Sciatic nerve (tissue), 2 donors: ENCODE measurements around the gene IRF6. TPM values are rescaled to one million over a fixed set of nuclear protein-coding genes. Genes with fewer than 3 reads are reported as not detected.

ENCODE experiments used
- ATAC-seq: fragments of 200-7000 bp; cut with Tn5 transposase; one replicate; pipeline ENCODE4 v1.9.1; 2020; ENCODE audit warnings: mild to moderate bottlenecking, moderate library complexity
- DNase-seq: peaks from one replicate; pipeline ENCODE4 v3.0.0-alpha.2; 2020; ENCODE audit warnings: low spot score
- intact Hi-C: fragments of 100-400 bp; cut with DNase I; formaldehyde crosslinking; loops from one replicate; pipeline ENCODE4 v1.14.2; 2022
- total RNA-seq: library from RNA; stranded (reverse); fragmentation: NEBNext Ultra II Directional; extraction: Animal tissue kit (Norgen Biotek cat#: 25700); gene quantifications from one replicate; pipeline ENCODE4 v1.2.1, GENCODE V29; 2021
- donor health status: DM: no; HTN: no; CAD: no.
- donor health status: DM: no; HTN: no; CAD: no.

Gene IRF6
- total RNA-seq: 1.8 TPM

DNA sequence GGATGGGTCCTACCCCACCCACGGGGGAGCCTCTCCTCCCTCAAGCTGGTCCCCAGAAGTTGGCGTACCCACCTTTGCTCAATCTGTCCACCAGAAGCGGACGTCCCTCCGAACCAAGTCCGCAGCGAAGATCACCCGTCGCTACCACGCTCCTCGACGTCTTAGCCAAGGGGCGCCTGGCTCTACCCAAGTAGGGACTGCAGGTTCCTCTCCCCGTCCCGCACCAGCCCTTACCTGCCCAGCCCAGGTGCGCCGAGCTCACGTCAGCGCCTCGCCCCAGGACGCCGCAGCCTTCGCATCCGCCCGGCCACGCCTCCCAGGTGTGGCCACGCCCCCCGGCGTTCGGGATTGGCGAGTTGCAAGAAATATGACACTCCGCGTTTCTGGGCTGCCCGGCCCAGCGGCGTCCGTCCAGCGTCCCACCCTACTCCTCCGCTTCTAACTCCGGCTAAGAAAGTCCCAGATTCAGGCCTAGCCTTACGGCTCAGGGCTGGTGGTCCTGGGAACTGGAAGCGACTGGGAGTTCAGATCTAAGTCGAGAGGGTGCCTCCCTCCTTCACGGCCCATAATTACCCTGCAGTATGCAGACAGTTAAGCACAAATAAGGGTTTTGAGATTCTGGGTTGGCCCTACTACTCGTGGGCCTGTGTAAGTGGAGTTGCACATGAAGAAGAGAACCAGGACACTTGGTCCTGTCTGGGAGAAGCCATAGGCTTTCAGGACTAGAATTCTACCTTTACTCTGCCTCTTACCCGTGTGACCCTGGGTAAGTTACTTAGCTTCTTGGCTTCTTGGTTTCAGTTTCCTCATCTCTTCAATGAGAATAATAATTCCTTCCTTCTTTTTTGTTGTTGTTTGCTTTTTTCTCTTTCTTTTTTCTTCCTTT lies at the start of gene IRF6:
Gene IRF6 (minus strand): TSS at position 268 of the 886 bp plus-strand sequence. CDS start 4,729 bp downstream, outside the sequence.
- intact Hi-C loops: no loop called here
- peak; percentile 80 for DNase-seq

DNA sequence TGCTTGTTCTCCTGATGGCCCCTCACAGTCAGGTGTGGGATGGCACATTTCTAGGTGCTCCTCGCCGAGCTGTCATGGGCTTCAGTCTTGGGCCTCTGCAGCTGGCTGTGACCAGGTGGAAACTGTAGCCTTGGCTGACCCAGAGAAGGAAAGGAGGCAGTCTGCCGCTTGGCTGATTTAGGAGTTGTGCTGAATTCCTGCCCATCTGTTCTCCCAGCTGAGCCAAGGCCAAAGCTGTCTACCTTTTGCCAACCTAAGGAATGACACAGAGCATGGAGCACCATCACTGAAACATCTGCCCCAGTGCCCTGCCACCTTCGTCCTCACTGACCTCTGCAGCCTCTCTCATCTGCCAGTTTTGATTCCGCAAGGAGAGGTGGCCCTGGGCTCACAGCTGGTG lies 49.7 kb upstream of the IRF6 start:
- no peak for DNase-seq
- intact Hi-C loops: loop anchor here (1.0 kb wide), 1 partner anchor 126 kb away; no protein-coding TSS in a partner anchor
- no peak for ATAC-seq

More for the DNA sequence above, at the start of gene IRF6:
- ATAC-seq: peak; percentile 52

DNA sequence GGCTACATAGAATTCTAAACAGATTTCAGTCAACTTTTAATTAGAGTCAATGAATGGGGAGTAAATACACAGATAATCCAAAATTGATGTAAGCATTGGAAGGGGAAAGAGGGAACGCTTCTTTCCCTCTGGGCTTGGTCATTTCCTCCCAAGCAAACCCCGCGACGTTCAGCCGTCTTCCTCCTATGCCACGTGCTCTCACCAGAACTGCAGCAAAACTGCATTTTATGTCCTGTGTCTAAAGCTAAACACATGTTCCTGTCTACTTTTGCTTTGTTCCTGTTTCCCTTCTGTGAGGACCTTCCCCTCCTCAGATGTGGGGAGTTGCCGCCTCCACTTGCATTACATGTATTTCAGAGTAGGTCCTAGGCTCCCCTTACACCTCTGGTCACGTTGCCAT lies 49.1 kb upstream of the IRF6 start:
- no peak for ATAC-seq
- intact Hi-C loops: no loop called here
- DNase-seq: no peak

DNA sequence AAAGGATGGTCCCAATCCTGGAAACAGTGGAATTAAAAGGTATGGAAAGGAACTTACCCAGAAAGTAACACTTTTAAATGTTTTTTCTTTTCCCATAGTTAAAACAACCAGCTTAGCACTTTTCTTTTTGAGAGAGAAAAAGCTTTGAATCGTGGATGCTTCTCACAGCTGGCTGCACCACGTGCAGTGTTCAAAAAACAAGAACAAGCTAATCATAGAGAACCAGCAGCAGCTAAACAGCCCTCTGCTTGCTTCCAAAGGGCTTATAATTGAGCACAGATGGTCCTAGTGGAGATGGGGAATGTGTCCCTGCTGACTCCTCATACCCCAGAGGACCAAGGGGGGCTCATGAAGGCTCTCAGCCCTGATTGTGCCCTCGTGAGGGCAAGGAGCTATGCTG lies 48.3 kb upstream of the IRF6 start:
- no peak for ATAC-seq
- intact Hi-C loops: no loop called here

DNA sequence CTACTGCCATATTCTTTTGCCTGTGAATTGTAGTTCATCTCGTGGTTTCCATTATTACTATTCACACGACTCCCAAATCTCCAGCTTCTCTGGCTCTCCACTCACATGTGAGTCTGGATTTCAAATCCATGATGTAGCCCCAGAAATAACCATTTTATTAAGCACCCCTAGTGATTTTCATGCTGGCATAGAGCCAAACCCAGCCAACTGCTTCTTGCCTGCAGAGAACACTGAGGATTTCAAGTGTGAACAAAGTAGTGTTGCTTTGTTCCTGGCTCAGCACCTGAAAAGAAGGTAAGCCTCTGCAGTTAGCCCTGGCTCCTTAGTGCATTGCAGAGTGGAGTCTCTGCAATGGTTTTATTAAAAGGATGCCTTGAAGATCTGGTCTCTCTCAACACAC lies 47.7 kb upstream of the IRF6 start:
- ATAC-seq (no peak), DNase-seq (no peak)
- intact Hi-C loops: no loop called here

More for the DNA sequence above, 48.3 kb upstream of the IRF6 start:
- no peak for DNase-seq

DNA sequence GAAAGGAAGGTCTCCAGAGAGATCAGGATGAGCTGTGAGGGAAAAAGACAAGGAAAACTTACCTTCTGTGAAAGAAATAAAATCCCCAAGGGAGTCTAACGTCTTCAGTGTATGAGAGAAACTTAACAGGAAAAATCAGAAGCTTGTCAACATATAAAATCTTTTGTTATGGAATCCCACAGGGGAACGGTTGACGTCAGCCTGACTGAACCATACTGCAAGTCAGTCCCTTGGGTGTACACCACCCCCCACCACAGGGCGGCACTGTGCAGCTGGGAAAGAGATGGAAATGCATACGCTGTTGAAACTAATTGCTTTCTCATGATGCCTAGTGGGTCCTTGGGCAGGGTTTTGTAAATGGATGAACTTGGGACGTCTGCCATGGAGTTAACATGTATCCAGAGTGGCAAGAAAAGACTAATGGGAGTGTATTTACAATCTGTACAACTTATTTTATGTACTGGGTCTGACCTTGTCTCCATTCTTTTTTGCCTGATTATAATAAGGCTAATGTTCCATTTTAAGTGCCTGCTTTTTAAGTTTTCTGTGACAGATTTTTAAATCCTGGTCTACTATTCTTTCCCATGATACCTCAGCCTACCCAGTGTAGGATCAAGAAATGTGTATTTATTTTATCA lies 44.5 kb upstream of the IRF6 start:
- DNase-seq (peak; percentile 66), ATAC-seq (no peak)
- intact Hi-C loops: no loop called here

DNA sequence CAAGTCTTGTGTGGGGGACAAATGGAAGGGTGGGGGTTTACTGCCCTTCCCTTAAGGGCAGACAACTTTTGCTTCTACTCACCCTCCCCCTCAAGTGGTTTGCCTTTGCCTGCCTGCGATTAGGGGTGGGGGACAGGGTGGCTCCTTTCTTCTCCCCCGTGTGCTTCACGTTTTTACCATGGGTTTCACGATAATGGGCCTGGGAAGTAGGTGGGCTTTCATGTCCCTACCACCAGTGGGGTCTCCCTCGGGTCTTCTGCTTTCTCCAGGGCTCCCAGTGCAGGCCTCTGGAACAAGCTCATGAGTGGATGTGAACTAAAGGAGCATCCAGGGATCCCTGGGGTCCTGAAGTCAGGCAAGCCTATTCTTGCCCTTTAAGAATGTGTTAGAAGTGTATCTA lies 43.4 kb upstream of the IRF6 start:
- DNase-seq (no peak), ATAC-seq (no peak)
- intact Hi-C loops: no loop called here

DNA sequence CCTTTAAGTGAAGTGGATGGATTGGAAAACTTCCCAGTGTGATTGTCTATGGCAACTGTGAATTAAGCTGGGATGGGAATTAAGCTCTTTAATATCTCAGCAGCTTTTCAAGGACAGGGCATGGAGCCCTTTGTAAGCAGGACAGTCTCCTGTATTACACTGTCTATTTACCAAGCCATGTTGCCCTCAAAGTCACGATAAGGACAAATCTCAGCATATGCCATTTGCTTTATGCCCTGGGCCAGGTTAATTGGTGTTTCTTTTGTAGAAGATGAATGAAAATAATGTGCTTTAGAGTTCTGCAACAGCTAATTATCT lies 39.4 kb upstream of the IRF6 start:
- intact Hi-C loops: no loop called here
- DNase-seq (no peak), ATAC-seq (no peak)

DNA sequence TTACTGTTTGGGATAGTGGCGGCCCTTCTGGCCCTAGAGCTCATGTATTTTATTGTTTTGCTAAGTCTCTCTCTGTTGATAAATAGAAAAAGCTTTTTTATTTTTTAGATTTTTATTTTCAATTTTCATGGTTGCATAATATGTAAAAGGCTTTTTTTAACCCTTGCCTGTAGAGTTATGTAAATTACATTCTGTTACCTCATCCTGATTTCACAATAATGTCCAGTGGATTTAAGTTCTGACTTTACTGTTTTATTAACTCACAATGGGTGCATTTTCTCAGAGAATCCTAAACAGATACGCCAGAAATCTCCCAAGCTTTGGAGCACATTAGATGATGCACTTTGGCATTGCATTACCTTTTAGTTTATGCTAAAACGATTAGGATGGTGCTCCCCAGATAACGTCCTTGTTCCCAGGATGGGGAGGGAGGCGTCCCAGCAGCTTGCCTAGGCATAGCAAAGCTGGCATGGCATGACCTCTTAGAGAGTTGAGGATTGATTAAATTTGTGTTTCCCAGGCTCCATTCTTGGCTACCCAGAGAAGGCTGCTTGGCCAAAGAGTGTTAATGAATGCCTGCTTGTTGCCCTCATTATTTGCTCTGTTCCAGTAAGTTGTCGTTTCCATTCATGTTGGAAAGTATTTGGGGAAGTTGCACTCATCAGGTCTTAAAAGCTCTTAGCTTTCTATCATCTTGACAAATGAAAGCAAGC lies 38.9 kb upstream of the IRF6 start:
- no peak for ATAC-seq
- no peak for DNase-seq

DNA sequence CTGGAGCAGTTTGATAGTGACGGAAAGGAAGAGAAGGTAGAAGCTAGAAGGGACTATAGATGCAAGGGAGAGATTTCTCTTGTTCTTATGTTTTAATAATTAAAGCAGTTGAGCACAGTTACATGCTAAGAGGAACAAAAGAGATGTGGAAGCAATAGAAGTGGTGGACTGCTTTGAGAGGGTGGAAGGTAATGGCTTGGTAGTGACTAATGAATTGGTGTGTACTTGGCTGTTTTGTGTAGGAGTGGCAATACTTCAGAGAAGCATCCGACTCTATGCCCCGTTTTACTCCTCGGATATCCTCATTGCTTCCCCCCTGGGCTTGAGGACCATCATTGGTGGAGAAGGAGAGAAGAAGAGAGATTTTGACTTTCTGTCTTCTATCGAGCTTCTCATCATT lies 34.7 kb upstream of the IRF6 start:
- intact Hi-C loops: no loop called here
- ATAC-seq (no peak), DNase-seq (no peak)

More for the DNA sequence above, 38.9 kb upstream of the IRF6 start:
- intact Hi-C loops: no loop called here

DNA sequence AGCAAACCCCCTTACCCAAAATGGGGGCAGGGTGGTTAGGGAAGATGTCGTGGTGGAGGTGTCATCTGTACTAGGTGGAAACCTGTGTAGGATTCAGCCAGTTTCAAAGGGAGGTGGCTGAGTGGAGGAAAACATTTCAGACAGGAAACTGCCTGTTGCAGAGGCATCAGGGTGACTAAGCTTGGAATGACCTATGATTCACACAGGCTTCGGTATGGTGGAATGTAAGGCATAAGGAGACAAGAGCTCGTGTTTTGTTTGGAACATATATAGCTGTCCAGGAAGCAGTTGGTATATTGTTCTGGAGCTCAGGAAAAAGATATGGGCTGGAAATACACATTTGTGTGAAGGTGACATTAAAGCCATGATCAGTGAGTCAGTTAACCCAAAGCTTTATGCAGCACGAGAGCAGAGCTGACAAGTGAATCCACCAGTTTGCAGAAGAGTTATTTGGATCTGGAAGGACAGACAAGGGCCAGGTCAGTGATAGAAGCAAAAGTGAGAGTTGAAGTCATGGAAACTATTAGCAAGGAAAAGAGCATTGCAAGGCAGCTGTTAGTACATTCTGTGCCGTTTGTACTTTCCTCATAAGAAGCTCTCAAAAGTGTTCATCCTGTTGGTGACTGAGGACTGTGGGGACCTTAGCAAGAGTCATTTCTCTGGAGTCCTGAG lies 34.1 kb upstream of the IRF6 start:
- DNase-seq: no peak
- ATAC-seq: no peak
- intact Hi-C loops: no loop called here

DNA sequence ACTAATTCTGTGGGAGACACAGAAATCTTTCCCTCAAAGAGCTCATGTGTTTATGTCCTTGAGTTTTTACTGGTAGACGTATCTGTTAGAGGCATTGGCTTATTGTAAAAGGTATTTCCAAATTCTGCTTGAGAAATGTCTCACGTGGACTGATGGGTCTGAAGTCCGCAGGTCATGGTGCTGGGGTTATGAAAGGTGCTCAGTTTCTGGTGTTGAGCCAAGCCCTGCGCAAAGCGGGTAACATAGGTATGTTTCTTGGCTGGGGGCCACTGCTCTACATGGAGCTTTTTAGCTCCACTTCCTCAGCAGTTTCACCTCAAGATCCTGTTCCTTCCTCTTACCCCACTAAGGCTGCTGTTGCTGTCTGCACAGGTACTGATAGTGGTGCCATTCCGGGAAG lies 32.6 kb upstream of the IRF6 start:
- ATAC-seq (no peak), DNase-seq (no peak)
- intact Hi-C loops: no loop called here

DNA sequence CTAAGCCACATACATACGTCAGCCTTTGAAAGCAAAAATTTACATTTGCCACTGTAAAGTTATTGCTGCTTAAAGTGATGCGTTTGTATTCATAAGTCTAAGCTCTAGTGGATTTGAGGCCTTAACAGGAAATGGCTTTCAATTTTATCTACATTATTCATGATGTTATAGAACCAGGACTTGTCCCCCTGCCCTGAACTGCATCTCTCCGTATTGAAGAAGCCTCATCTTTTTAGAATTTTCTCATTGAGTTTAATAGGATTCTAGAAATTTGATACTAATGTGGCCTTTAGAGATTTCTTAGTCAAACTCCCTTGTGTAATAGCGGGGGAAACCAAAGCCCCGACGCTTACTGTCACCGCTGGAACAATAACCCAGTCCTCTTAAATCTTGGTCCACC lies 31.7 kb upstream of the IRF6 start:
- intact Hi-C loops: no loop called here
- ATAC-seq (no peak), DNase-seq (no peak)

DNA sequence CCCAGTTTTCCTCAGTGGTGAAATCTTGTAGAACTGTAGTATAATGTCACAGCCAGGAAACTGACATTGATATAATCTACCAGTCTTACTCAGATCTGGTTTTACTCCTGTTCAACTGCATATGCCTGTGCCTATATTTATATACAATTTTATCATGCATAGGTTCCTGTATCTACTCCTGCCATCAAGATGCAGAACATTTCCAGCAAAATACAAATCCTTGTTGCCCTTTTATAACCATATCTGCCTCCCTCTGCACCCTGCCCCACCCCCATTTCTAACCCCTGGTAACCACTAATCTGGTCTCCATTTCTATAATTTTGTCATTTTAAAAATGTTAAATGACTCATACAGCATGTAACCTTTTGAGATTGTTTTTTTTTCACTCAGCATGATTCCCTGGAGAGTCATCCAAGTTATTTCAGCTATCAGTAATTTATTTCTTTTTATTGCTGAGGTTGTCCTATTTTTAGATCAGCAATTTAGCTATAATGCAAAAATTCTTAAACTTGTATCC lies 29.9 kb upstream of the IRF6 start:
- ATAC-seq: no peak
- DNase-seq: no peak
- intact Hi-C loops: no loop called here

DNA sequence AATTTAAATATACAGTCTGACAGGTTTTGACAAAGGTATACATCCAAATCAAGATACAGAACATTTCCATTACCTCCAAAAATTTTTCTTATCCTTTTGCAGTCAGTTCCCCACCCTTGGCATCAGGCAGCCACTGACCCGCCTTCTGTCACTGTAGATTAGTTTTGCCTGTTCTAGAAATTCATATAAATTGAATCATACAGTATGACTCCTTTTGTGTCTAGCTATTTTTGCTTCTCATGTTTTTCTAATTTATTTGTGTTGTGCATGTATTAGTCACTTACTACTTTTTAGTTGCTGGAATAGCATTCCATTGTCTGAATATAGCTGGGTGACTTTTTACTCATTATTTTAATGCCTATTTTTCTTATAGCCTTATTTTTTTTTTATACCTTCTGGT lies 25.7 kb upstream of the IRF6 start:
- ATAC-seq: no peak
- intact Hi-C loops: no loop called here
- DNase-seq: no peak

DNA sequence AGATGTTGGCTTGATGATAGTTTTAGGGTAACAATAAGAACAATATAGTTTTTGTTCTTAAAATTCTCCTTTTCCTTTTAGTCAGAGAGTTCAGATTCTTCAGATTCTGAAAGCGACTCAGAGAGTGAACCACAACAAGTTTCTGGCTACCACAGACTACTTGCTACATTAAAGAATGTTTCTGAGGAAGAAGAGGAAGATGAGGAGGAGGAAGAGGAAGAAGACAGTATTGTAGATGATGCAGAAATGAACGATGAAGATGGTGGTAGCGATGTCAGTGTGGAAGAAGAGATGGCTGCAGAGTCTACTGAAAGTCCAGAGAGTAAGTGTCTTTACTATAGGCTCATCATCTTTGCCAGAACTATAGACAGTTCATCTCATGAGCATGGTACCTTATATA lies 24.8 kb upstream of the IRF6 start:
- intact Hi-C loops: no loop called here
- ATAC-seq: no peak
- DNase-seq: no peak

DNA sequence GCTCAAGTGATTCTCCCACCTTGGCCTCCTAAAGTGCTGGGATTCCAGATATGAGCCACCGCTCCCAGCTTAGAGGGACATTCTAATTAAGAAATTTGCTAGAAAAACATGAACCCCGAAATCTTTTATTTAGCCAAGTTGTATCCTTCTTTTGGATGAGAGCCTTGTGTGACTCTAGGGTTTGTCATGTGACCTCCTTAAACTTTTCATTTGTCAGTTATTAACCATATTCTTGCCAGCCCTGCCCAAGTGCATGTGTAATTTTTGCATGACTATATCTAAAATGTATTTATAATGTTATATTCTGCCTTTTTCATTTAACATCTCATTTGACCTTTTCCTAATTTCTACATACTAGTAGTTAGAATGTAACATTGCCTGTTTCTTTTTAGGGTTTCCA lies 23.8 kb upstream of the IRF6 start:
- DNase-seq (no peak), ATAC-seq (no peak)
- intact Hi-C loops: no loop called here

DNA sequence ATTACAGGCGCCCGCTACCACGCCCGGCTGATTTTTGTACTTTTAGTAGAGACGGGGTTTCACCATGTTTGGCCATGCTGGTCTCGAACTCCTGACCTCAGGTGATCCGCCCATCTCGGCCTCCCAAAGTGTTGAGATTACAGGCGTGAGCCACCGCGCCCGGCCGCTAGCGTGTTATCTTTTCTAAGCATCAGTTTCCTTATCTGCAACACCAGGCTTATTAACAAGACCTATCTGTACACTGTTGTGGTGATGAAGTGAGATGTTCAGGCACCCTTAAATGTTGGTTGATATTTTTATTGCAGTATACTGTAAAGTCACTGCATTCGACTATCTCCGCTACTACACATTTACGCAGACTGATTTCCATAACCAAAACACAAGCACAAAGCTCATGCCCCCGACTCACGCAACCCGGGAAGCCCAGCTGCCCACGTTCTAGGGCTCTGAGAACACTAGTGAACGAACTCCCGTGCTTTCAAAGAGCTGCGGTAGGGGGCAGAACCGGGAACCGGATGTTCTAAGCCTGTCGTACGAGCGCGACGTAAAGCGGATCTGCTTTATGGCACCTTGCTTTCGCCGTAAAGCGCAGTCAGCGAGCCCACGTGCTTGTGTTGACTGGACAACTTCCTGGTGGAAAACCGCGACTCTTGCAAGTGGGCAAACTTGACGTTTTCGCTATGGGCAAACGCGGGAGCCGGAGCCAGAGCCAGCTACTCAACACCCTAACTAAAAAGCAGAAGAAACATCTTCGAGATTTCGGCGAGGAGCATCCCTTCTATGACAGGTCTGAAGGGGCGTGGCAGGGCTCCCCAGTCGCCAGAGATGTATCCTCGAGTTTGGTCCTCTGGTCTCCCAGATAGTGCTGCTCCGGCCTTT lies 21.7 kb upstream of the IRF6 start, which contains the start of gene UTP25:
Gene UTP25 (plus strand): TSS at position 589 of the 879 bp plus-strand sequence. CDS start 92 bp downstream, at position 681.
- intact Hi-C loops: no loop called here

More for the DNA sequence above, 21.7 kb upstream of the IRF6 start, which contains the start of gene UTP25:
- ATAC-seq (peak; percentile 96), DNase-seq (peak; percentile 95)
